SK-N-SH (cell line): ENCODE measurements around the gene CATSPERZ. TPM values are rescaled to one million over a fixed set of nuclear protein-coding genes. Genes with fewer than 3 reads are reported as not detected.

Source experiments
- CTCF ChIA-PET: fragments of 300-600, 350-600 bp; formaldehyde crosslinking; extraction: SDS; loops from one replicate; lab custom pipeline; 2021; lab: Yijun Ruan, JAX
- POLR2A ChIA-PET: fragments of 350-600 bp; sonication (Branson Sonifier 250); formaldehyde crosslinking; extraction: SDS; loops from one replicate; lab custom pipeline; 2020; ENCODE audit warnings: antibody characterized with exemption, inconsistent platforms; lab: Yijun Ruan, JAX
- DNase-seq: peaks from one replicate; pipeline ENCODE4 v3.0.0; 2012
- H2AFZ ChIP-seq: fragments of 200-600 bp; sonication (generic); 2 replicates; pipeline ENCODE4 v1.8.1; 2016; ENCODE audit warnings: antibody characterized with exemption, mild to moderate bottlenecking, low read depth
- H3F3A ChIP-seq: fragments of 200-600 bp; sonication (generic); replicated peaks from 2 replicates; pipeline ENCODE3; 2016; ENCODE audit warnings: antibody characterized with exemption, mild to moderate bottlenecking; ENCODE audit not compliant: insufficient read depth
- H3K27ac ChIP-seq, 2 experiments: fragments of 200-500 bp in 1 of 2; fragments of 200-600 bp in 1 of 2; sonication (Bioruptor generic) in 1 of 2; sonication (generic), shearing (Covaris generic) in 1 of 2; 2 replicates each; pipeline versions ENCODE4 v1.5.1 to v1.6.1; 2014 to 2016; ENCODE audit warnings: low read depth in 2 of 2, inconsistent platforms in 1 of 2, low read length in 1 of 2, mild to moderate bottlenecking in 1 of 2, mixed read lengths in 1 of 2
- H3K27me3 ChIP-seq: fragments of 200-600 bp; sonication (generic), shearing (Covaris generic); 2 replicates; pipeline ENCODE4 v1.6.1; 2016; ENCODE audit warnings: mixed run types; ENCODE audit not compliant: insufficient read depth
- H3K36me3 ChIP-seq, 2 experiments: fragments of 200-500 bp in 1 of 2; fragments of 200-600 bp in 1 of 2; sonication (Bioruptor generic) in 1 of 2; sonication (generic) in 1 of 2; replicated peaks in 1 of 2; 2 replicates each; pipeline versions ENCODE3 to v1.5.1; 2014 to 2016; ENCODE audit warnings: low read length in 1 of 2, mild to moderate bottlenecking in 1 of 2; ENCODE audit not compliant: insufficient read depth in 2 of 2, control insufficient read depth in 1 of 2
- H3K4me1 ChIP-seq, 2 experiments: fragments of 200-500 bp in 1 of 2; fragments of 200-600 bp in 1 of 2; sonication (Bioruptor generic) in 1 of 2; sonication (generic), shearing (Covaris generic) in 1 of 2; 2 replicates each; pipeline versions ENCODE4 v1.5.1 to v1.6.1; 2014 to 2016; ENCODE audit warnings: low read depth in 1 of 2, low read length in 1 of 2, mixed run types in 1 of 2; ENCODE audit not compliant: insufficient read depth in 2 of 2, control insufficient read depth in 1 of 2
- H3K4me2 ChIP-seq: fragments of 200-600 bp; sonication (generic), shearing (Covaris generic); 2 replicates; pipeline ENCODE4 v1.6.1; 2017; ENCODE audit warnings: mixed run types
- H3K4me3 ChIP-seq, 2 experiments: fragments of 200-500 bp in 1 of 2; fragments of 200-600 bp in 1 of 2; sonication (Bioruptor generic) in 1 of 2; sonication (generic), shearing (Covaris generic) in 1 of 2; 2 replicates each; pipeline versions ENCODE4 v1.5.1 to v1.8.1; 2014 to 2016; ENCODE audit warnings: low read depth in 2 of 2, inconsistent platforms in 1 of 2, low read length in 1 of 2, mild to moderate bottlenecking in 1 of 2, mixed read lengths in 1 of 2, moderate library complexity in 1 of 2
- H3K79me2 ChIP-seq: fragments of 200-600 bp; sonication (generic); 2 replicates; pipeline ENCODE4 v1.8.1; 2017; ENCODE audit warnings: mild to moderate bottlenecking; ENCODE audit not compliant: insufficient read depth
- H3K9ac ChIP-seq: fragments of 200-600 bp; sonication (generic); 2 replicates; pipeline ENCODE4 v1.6.1; 2017; ENCODE audit warnings: mixed run types
- H3K9me2 ChIP-seq: fragments of 200-600 bp; sonication (generic); 2 replicates; pipeline ENCODE4 v1.6.1; 2017; ENCODE audit warnings: mixed run types
- H3K9me3 ChIP-seq: fragments of 200-600 bp; sonication (generic); 2 replicates; pipeline ENCODE4 v1.6.1; 2017; ENCODE audit warnings: mixed run types, mild to moderate bottlenecking, moderate library complexity
- H4K20me1 ChIP-seq: fragments of 200-600 bp; sonication (generic); 2 replicates; pipeline ENCODE4 v1.6.1; 2017; ENCODE audit warnings: mild to moderate bottlenecking, mixed run types; ENCODE audit not compliant: insufficient read depth
- CHD2 ChIP-seq: fragments of 150-350 bp; IDR thresholded peaks from 2 replicates; pipeline ENCODE4 v1.6.1; 2018; ENCODE audit warnings: low read length; ENCODE audit not compliant: partially characterized antibody
- EP300 ChIP-seq, 2 experiments: IDR thresholded peaks; 2 replicates each; pipeline versions ENCODE4 v1.4.0 to v1.6.1; 2012; ENCODE audit warnings: borderline replicate concordance in 1 of 2, low read depth in 1 of 2, low read length in 1 of 2
- FOSL2 ChIP-seq: IDR thresholded peaks from 2 replicates; pipeline ENCODE4 v1.4.0; 2012; ENCODE audit warnings: low read depth, mild to moderate bottlenecking, moderate library complexity, borderline replicate concordance
- FOXM1 ChIP-seq: IDR thresholded peaks from 2 replicates; pipeline ENCODE4 v1.4.0; 2012; ENCODE audit warnings: low read depth, mild to moderate bottlenecking
- GABPA ChIP-seq: IDR thresholded peaks from 2 replicates; pipeline ENCODE4 v1.4.0; 2012; ENCODE audit warnings: low read depth, mild to moderate bottlenecking
- GATA2 ChIP-seq: sonication (generic); formaldehyde crosslinking; IDR thresholded peaks from 2 replicates; pipeline ENCODE4 v1.5.0; 2020; ENCODE audit warnings: mild to moderate bottlenecking, missing genetic modification reagents
- JUND ChIP-seq: IDR thresholded peaks from 2 replicates; pipeline ENCODE4 v1.4.0; 2012
- MEF2A ChIP-seq: IDR thresholded peaks from 2 replicates; pipeline ENCODE4 v1.4.0; 2012; ENCODE audit warnings: low read depth, borderline replicate concordance
- NFIC ChIP-seq: IDR thresholded peaks from 2 replicates; pipeline ENCODE4 v1.4.0; 2012; ENCODE audit warnings: borderline replicate concordance
- PBX3 ChIP-seq: IDR thresholded peaks from 2 replicates; pipeline ENCODE4; 2012
- POLR2AphosphoS5 ChIP-seq: IDR thresholded peaks from 2 replicates; pipeline ENCODE4 v1.6.1; 2012; ENCODE audit warnings: low read depth, low read length
- RFX5 ChIP-seq: IDR thresholded peaks from 2 replicates; pipeline ENCODE4 v1.6.1; 2012; ENCODE audit warnings: mild to moderate bottlenecking, improper control_type of control experiment, low read length
- SMC3 ChIP-seq: IDR thresholded peaks from 2 replicates; pipeline ENCODE4 v1.6.1; 2012; ENCODE audit warnings: low read depth, low read length, improper control_type of control experiment
- TCF12 ChIP-seq: IDR thresholded peaks from 2 replicates; pipeline ENCODE4 v1.4.0; 2012
- WGBS: methylation state at CpG from one replicate; pipeline ENCODE4 v1.1.6; 2017; ENCODE audit warnings: low lambda C conversion rate; 5-methylcytosine and 5-hydroxymethylcytosine counted together
- polyA plus RNA-seq, 3 experiments: library from polyadenylated mRNA; depleted of rRNA; stranded (reverse); fragments of >200 nt; gene quantifications; 2 replicates each; pipeline ENCODE4 v1.2.3, GENCODE V29; 2012
- TF ChIP-seq, protein P1 (sequence below): IDR thresholded peaks from 2 replicates; pipeline ENCODE4 v1.4.0; 2012; ENCODE audit warnings: low read depth
- TF ChIP-seq, protein P2 (sequence below): IDR thresholded peaks from 2 replicates; pipeline ENCODE4 v1.4.0; 2012; ENCODE audit warnings: low read depth, borderline replicate concordance
- TF ChIP-seq, protein P3 (sequence below): fragments of 200-600 bp; sonication (generic); IDR thresholded peaks from 2 replicates; pipeline ENCODE4 v1.6.1; 2017; ENCODE audit warnings: antibody characterized with exemption, mild to moderate bottlenecking, moderate library complexity

CATSPERZ gene
- polyA plus RNA-seq, 1 of the 3 experiments (the other 2 are of a cell fraction), result 0.54 TPM

GRCh38 chr11:64341429-64341828 lies 41.3 kb downstream of the CATSPERZ start (continued):
- no peak for TF ChIP-seq PBX3
- no peak for TF ChIP-seq POLR2AphosphoS5
- no peak for TF ChIP-seq TCF12
- no peak for TF ChIP-seq JUND
- TF ChIP-seq FOSL2, result no peak
- TF ChIP-seq, protein P1, sequence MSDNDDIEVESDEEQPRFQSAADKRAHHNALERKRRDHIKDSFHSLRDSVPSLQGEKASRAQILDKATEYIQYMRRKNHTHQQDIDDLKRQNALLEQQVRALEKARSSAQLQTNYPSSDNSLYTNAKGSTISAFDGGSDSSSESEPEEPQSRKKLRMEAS, result no peak
- no peak for TF ChIP-seq RFX5
- TF ChIP-seq GABPA, result no peak
- no peak for TF ChIP-seq EP300 (IDR thresholded peaks at IDR 0.05; ENCODE audit: borderline replicate concordance in 1 of 2, low read depth in 1 of 2, low read length in 1 of 2)
- TF ChIP-seq, protein P2, sequence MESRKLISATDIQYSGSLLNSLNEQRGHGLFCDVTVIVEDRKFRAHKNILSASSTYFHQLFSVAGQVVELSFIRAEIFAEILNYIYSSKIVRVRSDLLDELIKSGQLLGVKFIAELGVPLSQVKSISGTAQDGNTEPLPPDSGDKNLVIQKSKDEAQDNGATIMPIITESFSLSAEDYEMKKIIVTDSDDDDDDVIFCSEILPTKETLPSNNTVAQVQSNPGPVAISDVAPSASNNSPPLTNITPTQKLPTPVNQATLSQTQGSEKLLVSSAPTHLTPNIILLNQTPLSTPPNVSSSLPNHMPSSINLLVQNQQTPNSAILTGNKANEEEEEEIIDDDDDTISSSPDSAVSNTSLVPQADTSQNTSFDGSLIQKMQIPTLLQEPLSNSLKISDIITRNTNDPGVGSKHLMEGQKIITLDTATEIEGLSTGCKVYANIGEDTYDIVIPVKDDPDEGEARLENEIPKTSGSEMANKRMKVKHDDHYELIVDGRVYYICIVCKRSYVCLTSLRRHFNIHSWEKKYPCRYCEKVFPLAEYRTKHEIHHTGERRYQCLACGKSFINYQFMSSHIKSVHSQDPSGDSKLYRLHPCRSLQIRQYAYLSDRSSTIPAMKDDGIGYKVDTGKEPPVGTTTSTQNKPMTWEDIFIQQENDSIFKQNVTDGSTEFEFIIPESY, result no peak

DNA sequence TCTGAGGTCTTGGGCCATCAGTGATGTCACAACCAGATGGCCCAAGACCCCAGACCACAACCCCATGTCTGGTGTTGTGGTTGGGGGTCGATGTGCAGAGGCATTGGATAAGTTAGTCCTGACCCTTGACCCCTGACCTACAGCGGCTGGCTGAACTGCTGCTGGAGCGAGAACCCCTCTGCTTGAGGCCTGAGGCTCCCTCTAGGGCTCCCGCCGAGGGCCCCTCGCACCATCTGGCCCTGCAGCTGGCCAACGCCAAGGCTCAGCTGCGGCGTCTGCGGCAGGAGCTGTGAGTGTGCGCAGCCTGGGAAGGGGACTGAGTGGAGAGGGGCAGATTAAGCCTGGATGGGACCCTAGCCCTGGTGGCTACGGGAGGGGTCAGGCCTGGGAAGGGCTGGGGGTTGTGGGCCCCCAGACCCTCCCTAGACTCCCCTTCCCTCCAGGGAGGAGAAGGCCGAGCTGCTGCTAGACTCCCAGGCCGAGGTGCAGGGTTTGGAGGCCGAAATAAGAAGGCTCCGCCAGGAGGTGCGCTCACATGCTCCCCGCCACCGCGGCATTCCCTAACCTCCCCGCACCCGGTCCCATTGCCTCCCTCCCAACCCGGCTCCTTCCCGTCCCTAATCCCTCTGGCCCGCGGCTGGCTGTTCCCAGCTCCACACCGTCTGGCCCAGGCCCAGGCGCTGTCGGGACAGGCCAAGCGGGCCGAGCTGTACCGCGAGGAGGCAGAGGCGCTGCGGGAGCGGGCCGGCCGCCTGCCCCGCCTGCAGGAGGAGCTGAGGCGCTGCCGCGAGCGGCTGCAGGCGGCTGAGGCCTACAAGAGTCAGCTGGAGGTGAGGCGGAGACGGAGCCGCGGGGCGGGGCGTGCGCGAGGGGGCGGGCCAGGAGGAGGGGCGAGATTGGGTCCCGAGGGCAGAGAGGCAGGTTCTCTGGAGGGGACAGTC lies 42.0 kb downstream of the CATSPERZ start:
- Histone ChIP-seq H2AFZ (no peak overlapping the region), H3K36me3 (no peaks in the 10 kb centered on the region)

More for the DNA sequence above, 42.0 kb downstream of the CATSPERZ start:
- no peak overlapping the region for H3K4me3 ChIP-seq
- ChIA-PET POLR2A (interaction anchor here (0.6 kb wide), 1 partner anchor 23 kb away, joined by 3 read pairs; no protein-coding TSS in a partner anchor), CTCF (interaction anchor here (0.8 to 5.7 kb wide), 4 partner anchors 11 to 107 kb away, joined by 3 to 42 read pairs (median 6); partner anchors contain the start of gene ESRRA)
- no peak overlapping the region for H3K27ac ChIP-seq
- TF ChIP-seq PBX3 (no peak), FOXM1 (no peak), CHD2 (no peak), RFX5 (no peak), GATA2 (CRISPR knock-in tag) (no peak), NFIC (no peak), FOSL2 (no peak), TCF12 (no peak), JUND (no peak), SMC3 (no peak), MEF2A (no peak)
- TF ChIP-seq, protein P3, sequence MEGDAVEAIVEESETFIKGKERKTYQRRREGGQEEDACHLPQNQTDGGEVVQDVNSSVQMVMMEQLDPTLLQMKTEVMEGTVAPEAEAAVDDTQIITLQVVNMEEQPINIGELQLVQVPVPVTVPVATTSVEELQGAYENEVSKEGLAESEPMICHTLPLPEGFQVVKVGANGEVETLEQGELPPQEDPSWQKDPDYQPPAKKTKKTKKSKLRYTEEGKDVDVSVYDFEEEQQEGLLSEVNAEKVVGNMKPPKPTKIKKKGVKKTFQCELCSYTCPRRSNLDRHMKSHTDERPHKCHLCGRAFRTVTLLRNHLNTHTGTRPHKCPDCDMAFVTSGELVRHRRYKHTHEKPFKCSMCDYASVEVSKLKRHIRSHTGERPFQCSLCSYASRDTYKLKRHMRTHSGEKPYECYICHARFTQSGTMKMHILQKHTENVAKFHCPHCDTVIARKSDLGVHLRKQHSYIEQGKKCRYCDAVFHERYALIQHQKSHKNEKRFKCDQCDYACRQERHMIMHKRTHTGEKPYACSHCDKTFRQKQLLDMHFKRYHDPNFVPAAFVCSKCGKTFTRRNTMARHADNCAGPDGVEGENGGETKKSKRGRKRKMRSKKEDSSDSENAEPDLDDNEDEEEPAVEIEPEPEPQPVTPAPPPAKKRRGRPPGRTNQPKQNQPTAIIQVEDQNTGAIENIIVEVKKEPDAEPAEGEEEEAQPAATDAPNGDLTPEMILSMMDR, result no peak
- H3F3A ChIP-seq, result peaks cover 5% of the 10 kb centered on the region
- DNase-seq, result peak; percentile 56
- no peaks in the 10 kb centered on the region for H3K79me2 ChIP-seq
- H4K20me1 ChIP-seq, result no peaks in the 10 kb centered on the region
- no peak overlapping the region for H3K4me2 ChIP-seq
- no peak overlapping the region for H3K9ac ChIP-seq
- no peaks in the 10 kb centered on the region for H3K9me3 ChIP-seq
- 86% methylated on average over 45 of the region's 55 CpGs for WGBS
- H3K4me1 ChIP-seq, result no peaks in the 10 kb centered on the region
- no peaks in the 10 kb centered on the region for H3K27me3 ChIP-seq
- H3K9me2 ChIP-seq, result no peaks in the 10 kb centered on the region
